Lower lobe of right lung (tissue), 2 donors: ENCODE data around the gene PDCD5. TPM values are rescaled to one million over a fixed set of nuclear protein-coding genes. Genes with fewer than 3 reads are reported as not detected.

Source experiments
- ATAC-seq, 2 donors: fragments of 200-7000 bp; cut with Tn5 transposase; one replicate each; pipeline ENCODE4 v1.9.1; 2020 to 2022; ENCODE audit warnings: mild to moderate bottlenecking in 2 of 2, moderate library complexity in 2 of 2
- DNase-seq: peaks from one replicate; pipeline ENCODE4 v3.0.0-alpha.2; 2020
- H3K27ac ChIP-seq: fragments of 200-600 bp; one replicate; pipeline ENCODE4 v1.8.0; 2022
- H3K27me3 ChIP-seq: fragments of 200-600 bp; one replicate; pipeline ENCODE4 v1.8.0; 2022; ENCODE audit warnings: low read depth
- H3K36me3 ChIP-seq: fragments of 200-600 bp; one replicate; pipeline ENCODE4 v1.8.0; 2022; ENCODE audit warnings: mild to moderate bottlenecking
- H3K4me1 ChIP-seq: fragments of 200-600 bp; one replicate; pipeline ENCODE4 v1.8.0; 2022
- H3K4me3 ChIP-seq: fragments of 200-600 bp; one replicate; pipeline ENCODE4 v1.8.0; 2022; ENCODE audit warnings: mild to moderate bottlenecking
- H3K9me3 ChIP-seq: fragments of 200-600 bp; one replicate; pipeline ENCODE4 v1.8.0; 2022
- intact Hi-C: fragments of 100-400 bp; cut with DNase I; formaldehyde crosslinking; loops from one replicate; pipeline ENCODE4 v1.11.0; 2022
- total RNA-seq: library from RNA; stranded (reverse); fragmentation: NEBNext Ultra II Directional; extraction: Animal tissue kit (Norgen Biotek cat#: 25700); gene quantifications from one replicate; pipeline ENCODE4 v1.2.1, GENCODE V29; 2021
- TF ChIP-seq, protein P1 (sequence below): fragments of 200-600 bp; IDR thresholded peaks from one replicate; pipeline ENCODE4 v1.8.0; 2022; ENCODE audit warnings: antibody characterized with exemption, mild to moderate bottlenecking
- donor health status: DM: no; HTN: yes; CAD: no; lungs with severe emphysema.

Gene PDCD5
- total RNA-seq, 1 donor from 2014 or later, result 50.0 TPM

DNA sequence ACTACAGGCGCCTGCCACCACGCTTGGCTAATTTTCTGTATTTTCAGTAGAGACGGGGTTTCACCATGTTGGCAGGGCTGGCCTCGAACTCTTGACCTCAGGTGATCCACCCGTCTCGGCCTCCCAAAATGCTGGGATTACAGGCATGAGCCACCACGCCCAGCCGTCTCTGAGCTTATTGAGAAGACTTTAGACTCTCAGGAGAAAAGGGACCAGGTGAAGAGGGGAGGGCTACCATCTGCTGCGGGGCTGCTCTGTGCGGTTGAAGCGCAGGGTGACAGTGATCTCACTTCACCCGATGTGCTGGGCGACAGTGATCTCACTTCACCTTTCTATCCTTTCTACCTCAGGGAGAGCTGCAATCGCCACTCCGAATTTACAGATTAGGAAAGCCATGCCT, 25.3 kb downstream of the PDCD5 start:
- TF ChIP-seq, protein P1, sequence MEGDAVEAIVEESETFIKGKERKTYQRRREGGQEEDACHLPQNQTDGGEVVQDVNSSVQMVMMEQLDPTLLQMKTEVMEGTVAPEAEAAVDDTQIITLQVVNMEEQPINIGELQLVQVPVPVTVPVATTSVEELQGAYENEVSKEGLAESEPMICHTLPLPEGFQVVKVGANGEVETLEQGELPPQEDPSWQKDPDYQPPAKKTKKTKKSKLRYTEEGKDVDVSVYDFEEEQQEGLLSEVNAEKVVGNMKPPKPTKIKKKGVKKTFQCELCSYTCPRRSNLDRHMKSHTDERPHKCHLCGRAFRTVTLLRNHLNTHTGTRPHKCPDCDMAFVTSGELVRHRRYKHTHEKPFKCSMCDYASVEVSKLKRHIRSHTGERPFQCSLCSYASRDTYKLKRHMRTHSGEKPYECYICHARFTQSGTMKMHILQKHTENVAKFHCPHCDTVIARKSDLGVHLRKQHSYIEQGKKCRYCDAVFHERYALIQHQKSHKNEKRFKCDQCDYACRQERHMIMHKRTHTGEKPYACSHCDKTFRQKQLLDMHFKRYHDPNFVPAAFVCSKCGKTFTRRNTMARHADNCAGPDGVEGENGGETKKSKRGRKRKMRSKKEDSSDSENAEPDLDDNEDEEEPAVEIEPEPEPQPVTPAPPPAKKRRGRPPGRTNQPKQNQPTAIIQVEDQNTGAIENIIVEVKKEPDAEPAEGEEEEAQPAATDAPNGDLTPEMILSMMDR, result no peak
- no peaks in the 10 kb centered on the region for H3K9me3 ChIP-seq
- H3K36me3 ChIP-seq, result peaks cover 90% of the 10 kb centered on the region
- intact Hi-C loops, result no loop called here
- no peak for DNase-seq
- ATAC-seq, result no peak
- no peaks in the 10 kb centered on the region for H3K4me1 ChIP-seq
- no peak overlapping the region for H3K4me3 ChIP-seq
- no peaks in the 10 kb centered on the region for H3K27me3 ChIP-seq
- H3K27ac ChIP-seq, result no peak overlapping the region

DNA sequence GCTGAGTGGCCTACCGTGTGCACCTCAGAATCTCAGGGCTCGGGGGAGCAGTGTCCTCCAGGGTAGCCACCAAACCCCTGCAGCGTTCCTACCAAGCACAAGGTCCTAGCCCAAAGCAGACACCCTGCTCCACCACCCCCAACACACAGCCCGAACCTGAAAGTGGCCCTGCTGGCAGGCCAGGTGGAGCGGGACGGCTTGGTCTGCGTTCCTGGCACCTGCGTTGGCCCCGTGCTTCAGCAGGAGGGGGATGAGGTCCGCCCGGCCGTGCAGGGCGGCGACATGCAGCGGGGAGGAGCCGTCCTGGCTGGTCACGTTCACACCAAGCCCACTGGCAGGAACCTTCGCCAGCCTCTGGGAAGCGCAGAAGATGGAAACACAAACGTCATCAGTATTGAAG, 26.5 kb downstream of the PDCD5 start:
- intact Hi-C loops, result no loop called here
- Histone ChIP-seq H3K36me3 (peaks cover 88% of the 10 kb centered on the region), H3K27ac (no peak overlapping the region), H3K4me3 (no peak overlapping the region), H3K9me3 (no peaks in the 10 kb centered on the region), H3K4me1 (no peaks in the 10 kb centered on the region), H3K27me3 (no peaks in the 10 kb centered on the region)
- TF ChIP-seq, protein P1, result no peak
- ATAC-seq, result peak in 1 of 2 donors; percentile 42
- DNase-seq, result no peak

DNA sequence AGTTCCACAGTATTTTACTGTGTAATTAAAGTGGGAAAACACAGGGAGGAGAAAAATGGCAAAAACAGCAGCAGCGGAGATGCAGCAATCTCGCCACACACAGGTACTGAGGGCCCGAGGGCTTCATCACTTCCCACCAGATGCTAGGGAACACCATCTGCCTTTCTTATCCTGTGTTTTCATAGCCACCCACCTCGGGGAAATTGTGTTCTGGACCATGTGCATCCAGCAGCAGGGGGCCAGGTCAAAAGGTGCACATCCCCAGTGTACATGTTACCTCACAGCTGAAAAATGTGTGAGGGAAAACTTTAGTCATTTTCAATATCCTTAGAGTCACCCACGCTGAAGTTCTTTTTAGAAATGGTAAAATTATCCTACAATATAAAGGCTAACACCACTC, 30.2 kb downstream of the PDCD5 start:
- Histone ChIP-seq H3K4me1 (no peaks in the 10 kb centered on the region), H3K27me3 (no peaks in the 10 kb centered on the region), H3K27ac (no peak overlapping the region), H3K4me3 (no peak overlapping the region), H3K36me3 (peaks cover 86% of the 10 kb centered on the region), H3K9me3 (no peaks in the 10 kb centered on the region)
- intact Hi-C loops, result no loop called here
- TF ChIP-seq, protein P1, result no peak
- DNase-seq (no peak), ATAC-seq (no peak)

DNA sequence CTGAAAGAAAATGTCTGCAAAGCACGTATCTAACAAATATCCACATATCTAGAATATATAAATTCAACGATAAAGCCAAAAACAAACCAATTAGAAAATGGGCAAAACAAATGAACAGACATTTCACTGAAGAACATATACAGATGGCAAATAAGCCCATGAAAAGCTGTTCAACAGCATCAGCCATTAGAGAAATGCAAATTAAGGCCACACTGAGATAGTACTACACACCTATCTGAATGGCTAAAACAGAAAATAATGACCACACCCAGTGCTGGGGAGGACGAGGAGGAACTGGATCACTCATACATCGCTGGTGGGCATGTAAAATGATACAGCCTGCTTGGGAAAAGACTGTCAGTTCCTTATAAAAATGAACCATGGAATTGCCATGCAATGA, 32.0 kb downstream of the PDCD5 start:
- DNase-seq (no peak), ATAC-seq (no peak)
- H3K36me3 ChIP-seq, result peaks cover 86% of the 10 kb centered on the region
- H3K4me1 ChIP-seq, result no peaks in the 10 kb centered on the region
- no peaks in the 10 kb centered on the region for H3K9me3 ChIP-seq
- intact Hi-C loops, result no loop called here
- no peak overlapping the region for H3K27ac ChIP-seq
- TF ChIP-seq, protein P1, result no peak
- no peaks in the 10 kb centered on the region for H3K27me3 ChIP-seq
- no peak overlapping the region for H3K4me3 ChIP-seq

DNA sequence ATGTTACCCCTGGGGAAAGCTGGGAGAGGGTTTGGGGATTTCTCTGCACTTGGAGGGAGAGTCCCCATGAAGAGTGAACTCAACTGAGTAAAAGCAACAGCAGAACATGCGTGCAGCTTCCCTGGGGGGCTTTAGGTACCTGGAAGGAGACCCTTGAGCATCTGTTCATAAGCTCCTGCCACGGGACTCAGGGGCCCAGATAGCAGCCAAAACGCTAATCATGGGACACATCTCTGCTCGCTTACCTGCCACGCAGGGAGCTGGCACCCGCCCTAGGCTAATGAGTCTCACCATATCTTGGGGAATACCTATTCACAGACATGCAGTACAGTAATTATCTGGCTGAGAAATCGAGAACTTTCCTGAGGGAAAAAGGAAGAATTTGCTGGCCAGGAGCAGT, 33.9 kb downstream of the PDCD5 start:
- H3K4me3 ChIP-seq, result no peak overlapping the region
- DNase-seq (peak; percentile 22), ATAC-seq (no peak)
- no peaks in the 10 kb centered on the region for H3K4me1 ChIP-seq
- TF ChIP-seq, protein P1, result no peak
- H3K27ac ChIP-seq, result no peak overlapping the region
- no peaks in the 10 kb centered on the region for H3K27me3 ChIP-seq
- no peaks in the 10 kb centered on the region for H3K9me3 ChIP-seq
- intact Hi-C loops, result no loop called here
- H3K36me3 ChIP-seq, result peaks cover 95% of the 10 kb centered on the region

DNA sequence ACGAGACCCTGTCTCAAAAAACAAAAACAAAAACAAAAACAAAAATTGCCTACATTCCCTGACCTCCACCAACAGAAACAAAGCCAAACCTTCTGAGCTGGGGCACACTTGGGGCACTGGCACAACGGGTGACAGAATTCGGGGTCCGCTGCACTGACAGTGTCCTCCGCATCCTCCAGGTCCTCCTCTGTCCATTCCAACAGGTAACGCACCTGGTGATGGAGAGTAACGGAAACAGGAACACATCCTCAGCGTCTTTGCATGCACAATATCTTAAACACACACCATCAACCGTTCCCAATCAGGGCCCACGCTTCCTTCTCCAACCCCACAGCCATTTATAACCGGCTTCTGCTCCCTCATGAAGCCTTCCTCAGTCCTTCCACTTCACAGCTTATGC, 34.6 kb downstream of the PDCD5 start:
- peaks cover 96% of the 10 kb centered on the region for H3K36me3 ChIP-seq

More for the DNA sequence above, 34.6 kb downstream of the PDCD5 start:
- intact Hi-C loops, result no loop called here
- Histone ChIP-seq H3K4me1 (no peaks in the 10 kb centered on the region), H3K4me3 (no peak overlapping the region), H3K9me3 (no peaks in the 10 kb centered on the region), H3K27me3 (no peaks in the 10 kb centered on the region), H3K27ac (no peak overlapping the region)
- TF ChIP-seq, protein P1, result no peak
- no peak for ATAC-seq
- DNase-seq, result peak; percentile 7
